Measurements from ENCODE around the gene OGG1.
A peak's percentile ranks its signal among the peaks of the same experiment; 100 is the strongest.

OGG1 gene

GRCh38 chr3:9729419-9729818 lies 20.3 kb upstream of the OGG1 start:
- no peak for DNase-seq

- no peak for DNase-seq
Observed at GRCh38 chr3:9730657-9731205, 19.0 kb upstream of the OGG1 start.

- DNase-seq, result peak; percentile 100
Observed at GRCh38 chr3:9731206-9732079, 18.3 kb upstream of the OGG1 start, which contains the start of gene BRPF1. Gene BRPF1 (plus strand): TSS chr3:9731735. CDS start chr3:9734141, 2,406 bp downstream.

GRCh38 chr3:9732080-9732739 lies 17.5 kb upstream of the OGG1 start:
- peak; percentile 44 for DNase-seq

DNA sequence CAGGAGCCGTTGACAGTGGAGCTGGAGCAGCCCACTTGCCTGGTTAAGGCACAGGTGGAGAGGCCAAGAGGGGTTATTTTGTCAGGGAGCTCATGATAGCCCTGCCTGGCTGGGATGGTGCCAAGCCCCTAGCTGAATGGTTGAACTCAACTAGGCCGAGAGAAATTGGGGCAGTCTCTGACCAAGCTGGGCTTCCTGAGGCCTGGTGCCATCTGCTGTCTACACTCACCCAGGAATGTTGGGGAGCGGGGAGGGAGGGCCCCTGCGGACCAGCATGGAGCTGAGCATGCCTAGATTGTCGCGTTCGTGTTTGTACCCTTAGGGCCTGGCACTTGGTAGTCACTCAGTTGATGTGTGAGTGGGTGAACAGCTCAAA lies 17.0 kb upstream of the OGG1 start:
- no peak for DNase-seq

DNA sequence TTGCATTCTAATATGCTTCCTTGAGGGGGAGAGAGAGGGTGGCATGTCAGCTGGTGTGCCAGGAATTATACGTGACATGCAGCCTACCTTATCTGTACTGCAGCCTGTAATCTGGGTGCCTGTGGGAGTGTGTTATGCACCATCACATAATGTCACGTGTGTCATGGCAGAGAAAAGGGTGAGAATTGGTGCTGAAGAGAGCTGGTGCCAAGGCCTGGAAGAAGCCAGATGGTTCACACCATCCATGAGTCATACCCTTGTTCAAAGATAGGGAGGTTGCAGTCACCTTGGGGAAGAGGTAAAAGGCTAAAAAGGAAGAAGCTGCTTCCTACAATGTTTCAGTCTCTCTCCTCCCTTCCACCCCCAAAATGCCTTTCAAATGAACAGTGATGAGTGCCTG lies 12.9 kb upstream of the OGG1 start:
- DNase-seq, result no peak

DNA sequence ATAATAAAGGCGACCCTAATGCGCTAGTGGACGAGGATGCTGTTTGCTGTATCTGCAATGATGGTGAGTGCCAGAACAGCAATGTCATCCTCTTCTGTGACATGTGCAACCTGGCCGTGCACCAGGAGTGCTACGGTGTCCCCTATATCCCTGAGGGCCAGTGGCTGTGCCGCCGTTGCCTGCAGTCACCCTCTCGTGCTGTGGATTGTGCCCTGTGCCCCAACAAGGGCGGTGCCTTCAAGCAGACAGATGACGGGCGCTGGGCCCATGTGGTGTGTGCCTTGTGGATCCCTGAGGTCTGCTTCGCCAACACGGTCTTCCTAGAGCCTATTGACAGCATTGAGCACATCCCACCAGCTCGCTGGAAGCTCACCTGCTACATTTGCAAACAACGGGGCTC lies 10.6 kb upstream of the OGG1 start:
- DNase-seq, result no peak

DNA sequence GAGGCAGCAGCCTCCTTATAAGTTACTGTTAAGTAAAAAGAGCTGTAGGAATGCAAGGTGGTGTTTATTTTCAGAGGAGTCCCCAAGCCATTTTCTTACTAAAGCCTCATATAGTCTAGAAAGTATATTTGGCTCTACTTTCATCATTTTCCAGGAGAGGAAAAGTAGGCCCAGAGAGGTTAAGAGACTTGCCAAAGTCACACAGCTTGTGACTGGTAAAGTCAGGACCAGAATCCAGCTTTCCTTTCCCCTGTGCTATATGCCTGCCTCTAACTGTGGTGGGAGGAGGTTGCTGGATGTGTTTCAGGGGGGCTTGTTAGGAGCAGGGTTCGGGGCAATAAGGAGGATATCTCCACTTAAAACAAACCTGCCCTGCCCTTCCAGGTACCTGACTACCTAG lies 7.2 kb upstream of the OGG1 start:
- DNase-seq, result no peak

DNA sequence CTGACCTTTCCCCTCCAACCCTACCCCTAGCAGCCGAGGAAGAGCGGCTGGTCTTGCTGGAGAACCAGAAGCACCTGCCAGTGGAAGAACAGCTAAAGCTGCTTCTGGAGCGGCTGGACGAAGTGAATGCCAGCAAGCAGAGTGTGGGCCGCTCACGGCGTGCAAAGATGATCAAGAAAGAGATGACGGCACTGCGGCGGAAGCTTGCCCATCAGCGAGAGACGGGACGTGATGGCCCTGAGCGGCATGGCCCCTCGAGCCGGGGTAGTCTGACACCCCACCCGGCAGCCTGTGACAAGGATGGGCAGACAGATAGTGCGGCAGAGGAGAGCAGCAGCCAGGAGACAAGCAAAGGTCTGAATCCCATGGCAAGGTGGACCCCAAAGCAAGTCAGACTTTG lies 6.2 kb upstream of the OGG1 start:
- no peak for DNase-seq

- DNase-seq, result no peak
Observed at GRCh38 chr3:9744162-9744561, 5.6 kb upstream of the OGG1 start.

GRCh38 chr3:9745521-9745920 lies 4.2 kb upstream of the OGG1 start:
- no peak for DNase-seq

- no peak for DNase-seq
Observed at GRCh38 chr3:9746330-9746729, 3.4 kb upstream of the OGG1 start.

DNA sequence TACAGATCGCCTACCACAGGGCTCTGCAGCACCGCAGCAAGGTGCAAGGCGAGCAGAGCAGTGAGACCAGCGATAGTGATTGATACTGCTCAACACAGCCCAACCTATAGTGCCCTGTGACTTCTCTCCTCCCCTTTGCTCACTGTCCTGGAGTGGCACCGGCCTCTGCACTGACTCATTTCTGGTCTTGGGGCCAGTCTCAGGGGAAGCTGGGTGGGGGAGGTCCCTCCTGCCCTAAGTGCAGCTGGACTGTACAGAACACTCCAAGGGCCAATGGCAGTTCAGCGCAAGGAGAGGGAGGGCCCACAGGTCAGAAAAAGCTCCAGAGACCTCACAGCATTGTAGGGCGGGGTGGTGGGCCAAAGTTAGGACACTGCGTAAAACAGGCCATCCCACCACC lies 2.5 kb upstream of the OGG1 start:
- DNase-seq, result no peak

DNA sequence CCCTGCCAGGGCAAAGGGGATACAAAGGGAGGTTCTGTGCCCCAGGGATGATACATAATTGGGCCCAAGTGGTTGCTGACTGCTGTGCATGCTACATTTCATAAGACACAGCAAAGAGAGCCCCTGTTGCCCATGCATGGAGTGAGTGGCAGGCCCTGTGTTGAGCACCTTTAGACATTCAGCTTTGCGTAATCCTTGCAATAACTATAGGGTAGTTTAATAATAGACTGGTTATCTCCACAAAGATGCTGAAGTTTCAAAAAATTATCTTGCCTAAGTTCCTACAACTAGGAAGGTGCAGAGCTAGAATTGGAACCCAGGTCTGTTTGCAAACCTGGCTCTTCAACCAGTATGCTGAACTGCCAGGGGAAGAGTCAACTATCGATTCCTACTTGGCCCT lies 1.7 kb upstream of the OGG1 start:
- DNase-seq, result no peak

DNA sequence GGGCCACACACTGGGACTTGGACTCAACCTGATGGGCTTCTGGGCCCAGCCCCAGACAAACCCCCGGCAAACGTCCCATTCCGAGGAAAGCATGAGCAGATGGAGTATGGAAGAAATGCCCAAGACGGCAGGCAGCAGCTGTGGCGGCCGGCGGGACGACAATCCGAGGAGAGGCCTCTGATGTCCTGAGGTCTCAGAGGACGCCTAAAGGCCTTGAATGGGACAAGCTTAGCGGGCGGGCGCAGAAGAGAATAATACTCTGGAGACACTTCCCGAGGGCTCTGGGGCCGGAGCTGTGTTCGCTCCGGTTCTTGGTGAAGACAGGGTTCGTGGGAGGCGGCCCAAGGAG lies 482 bp upstream of the OGG1 start:
- no peak for DNase-seq

- no peak for DNase-seq
Observed at GRCh38 chr3:9750556-9751411, 1.0 kb downstream of the OGG1 start.

- no peak for DNase-seq
Observed at GRCh38 chr3:9754678-9755077, 4.9 kb downstream of the OGG1 start.

- DNase-seq, result no peak
Observed at GRCh38 chr3:9757427-9757826, 7.7 kb downstream of the OGG1 start.

DNA sequence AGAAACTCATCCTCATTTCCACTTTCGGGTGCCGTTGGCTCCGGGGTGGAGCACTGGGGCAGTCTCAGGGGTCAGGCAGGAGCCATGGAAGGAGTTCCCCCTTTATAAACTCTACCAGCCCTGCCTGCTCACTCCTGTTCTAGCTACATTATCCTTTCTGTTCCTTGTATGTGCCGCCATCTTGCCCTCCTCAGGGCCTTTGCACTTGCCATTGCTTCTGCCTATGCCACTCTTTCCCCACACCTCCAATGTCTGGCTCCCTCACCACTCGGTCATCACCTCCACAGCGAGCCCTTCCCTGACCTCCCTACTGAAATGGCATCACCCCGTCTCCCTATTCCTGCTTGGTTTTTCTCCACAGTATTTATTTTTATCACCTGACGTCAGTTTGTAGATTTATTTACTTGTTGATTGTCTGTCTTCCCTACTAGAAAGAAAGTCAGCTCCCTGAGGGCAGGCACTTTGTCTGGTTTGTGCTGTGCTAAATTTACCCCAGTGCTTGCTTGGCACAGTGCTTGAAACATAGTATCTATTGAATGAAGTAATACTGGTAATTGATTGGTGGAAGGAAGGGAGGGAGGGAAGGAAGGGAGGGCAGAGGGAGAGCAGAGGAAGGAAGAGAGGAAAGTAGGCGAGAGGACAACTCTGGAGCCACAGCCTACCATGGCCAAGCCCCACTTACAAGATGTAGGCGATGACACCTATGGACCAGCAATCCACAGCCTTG lies 11.2 kb downstream of the OGG1 start:
- no peak for DNase-seq

GRCh38 chr3:9761919-9762318 lies 12.2 kb downstream of the OGG1 start:
- DNase-seq, result no peak

GRCh38 chr3:9762871-9763270 lies 13.1 kb downstream of the OGG1 start:
- DNase-seq, result no peak

DNA sequence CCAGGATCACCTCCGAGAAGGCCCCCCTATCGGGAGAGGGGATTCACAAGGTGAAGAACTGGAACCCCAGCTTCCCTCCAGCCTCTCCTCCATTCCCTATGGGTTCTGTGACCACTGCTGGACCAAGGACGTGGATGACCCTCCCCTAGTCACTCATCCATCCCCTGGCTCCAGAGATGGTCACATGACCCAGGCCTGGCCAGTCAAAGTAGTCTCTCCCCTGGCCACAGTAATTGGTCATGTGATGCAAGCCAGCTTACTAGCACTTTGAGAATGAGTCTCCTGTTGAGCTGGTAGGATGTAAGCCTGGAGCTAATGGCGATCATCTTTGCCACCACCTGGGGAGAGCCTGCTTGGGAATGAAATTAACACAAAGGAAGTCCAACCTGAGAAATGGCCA lies 16.1 kb downstream of the OGG1 start:
- DNase-seq, result no peak

DNA sequence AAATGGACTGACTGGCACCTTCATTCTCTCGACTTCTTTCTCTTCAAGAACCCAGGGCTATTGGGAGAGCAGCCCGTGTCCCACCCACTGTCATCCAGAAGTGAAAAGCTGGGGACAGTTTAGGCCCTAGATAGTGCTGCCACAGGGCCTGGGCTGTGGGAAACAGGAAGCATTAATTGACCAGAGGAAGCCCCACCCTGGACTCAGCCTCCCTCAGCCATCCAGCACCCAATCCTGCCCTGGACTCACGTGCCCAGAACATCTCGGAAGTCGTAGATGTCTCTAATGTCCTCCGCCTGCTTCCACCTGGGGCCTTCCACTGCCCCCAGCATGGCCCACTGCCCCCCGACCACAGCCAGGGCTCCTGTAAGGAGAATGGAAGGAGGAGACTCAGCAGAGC lies 17.7 kb downstream of the OGG1 start:
- no peak for DNase-seq

Measured in activated CD4-positive, alpha-beta T cell treated with anti-CD3 and anti-CD28 coated beads, Interleukin-2, Interleukin-6, amounts not matched to agents 100 ng/mL and 50 ng/mL, durations not matched to agents 16 hours and 8 hours (primary cell).